ENCODE results near the gene GBGT1.

The GBGT1 gene

GRCh38 chr9:133188843-133189180 is 25.1 kb upstream of the GBGT1 start:
- no peak for TF ChIP-seq TAF1 (IDR thresholded peaks at IDR 0.05; ENCODE audit: borderline replicate concordance, insufficient read depth, low read length)
- TF ChIP-seq POLR2AphosphoS5 (IDR thresholded peaks at IDR 0.05; ENCODE audit: low read depth, low read length), result no peak
- no peak for TF ChIP-seq REST (IDR thresholded peaks at IDR 0.05; ENCODE audit: insufficient read depth in 1 of 2, low read depth in 2 of 2, low read length in 2 of 2)
- TF ChIP-seq FOXP2 (optimal IDR thresholded peaks at IDR 0.05; ENCODE audit: borderline replicate concordance, extremely low read depth, extremely low read length, insufficient read depth), result no peak
- TF ChIP-seq SIN3A (IDR thresholded peaks at IDR 0.05; ENCODE audit: borderline replicate concordance, insufficient read depth, low read length), result no peak

GRCh38 chr9:133188006-133188842 is 24.5 kb upstream of the GBGT1 start:
- TF ChIP-seq POLR2AphosphoS5 (IDR thresholded peaks at IDR 0.05; ENCODE audit: low read depth, low read length), result no peak
- TF ChIP-seq TAF1 (IDR thresholded peaks at IDR 0.05; ENCODE audit: borderline replicate concordance, insufficient read depth, low read length), result no peak
- TF ChIP-seq SIN3A (IDR thresholded peaks at IDR 0.05; ENCODE audit: borderline replicate concordance, insufficient read depth, low read length), result no peak
- no peak for TF ChIP-seq FOXP2 (optimal IDR thresholded peaks at IDR 0.05; ENCODE audit: borderline replicate concordance, extremely low read depth, extremely low read length, insufficient read depth)
- no peak for TF ChIP-seq REST (IDR thresholded peaks at IDR 0.05; ENCODE audit: insufficient read depth in 1 of 2, low read depth in 2 of 2, low read length in 2 of 2)

GRCh38 chr9:133187561-133188005 is 23.9 kb upstream of the GBGT1 start:
- TF ChIP-seq TAF1 (IDR thresholded peaks at IDR 0.05; ENCODE audit: borderline replicate concordance, insufficient read depth, low read length) (no peak), FOXP2 (optimal IDR thresholded peaks at IDR 0.05; ENCODE audit: borderline replicate concordance, extremely low read depth, extremely low read length, insufficient read depth) (no peak), SIN3A (IDR thresholded peaks at IDR 0.05; ENCODE audit: borderline replicate concordance, insufficient read depth, low read length) (no peak), REST (IDR thresholded peaks at IDR 0.05; ENCODE audit: insufficient read depth in 1 of 2, low read depth in 2 of 2, low read length in 2 of 2) (no peak), POLR2AphosphoS5 (IDR thresholded peaks at IDR 0.05; ENCODE audit: low read depth, low read length) (no peak)

GRCh38 chr9:133186736-133187135 is 23.0 kb upstream of the GBGT1 start:
- TF ChIP-seq REST (IDR thresholded peaks at IDR 0.05; ENCODE audit: insufficient read depth in 1 of 2, low read depth in 2 of 2, low read length in 2 of 2), result no peak
- no peak for TF ChIP-seq POLR2AphosphoS5 (IDR thresholded peaks at IDR 0.05; ENCODE audit: low read depth, low read length)
- no peak for TF ChIP-seq SIN3A (IDR thresholded peaks at IDR 0.05; ENCODE audit: borderline replicate concordance, insufficient read depth, low read length)
- no peak for TF ChIP-seq TAF1 (IDR thresholded peaks at IDR 0.05; ENCODE audit: borderline replicate concordance, insufficient read depth, low read length)
- no peak for TF ChIP-seq FOXP2 (optimal IDR thresholded peaks at IDR 0.05; ENCODE audit: borderline replicate concordance, extremely low read depth, extremely low read length, insufficient read depth)
